Loucy (cell line): ENCODE results near the gene RPL28.

Source experiments
- CTCF ChIP-seq: fragments of 200-600 bp; sonication (generic); conservative IDR thresholded peaks from 2 replicates; pipeline ENCODE4 v1.5.1; 2014; ENCODE audit warnings: mild to moderate bottlenecking, antibody characterized with exemption, low read length
- EZH2phosphoT487 ChIP-seq: fragments of 200-600 bp; IDR thresholded peaks from 2 replicates; pipeline ENCODE4 v1.6.1; 2018; ENCODE audit warnings: antibody characterized with exemption, mild to moderate bottlenecking, moderate library complexity, borderline replicate concordance

GRCh38 chr19:55362990-55363716 is 22.6 kb upstream of the RPL28 start, which contains the start of gene GARIN5B:
- TF ChIP-seq CTCF (no peak), EZH2phosphoT487 (no peak)
